CD14-positive monocyte (primary cell): ENCODE measurements around the gene PCDH1. TPM values are rescaled to one million over a fixed set of nuclear protein-coding genes. Genes with fewer than 3 reads are reported as not detected.
"Not testable (repeated sequence)": the region's sequence is repeated elsewhere in the genome, so short reads cannot be mapped to it uniquely, and the experiment has no call there.

Experiments used
- DNase-seq, 3 donors: peaks; one replicate each; pipeline ENCODE4 v3.0.0-alpha.2; 2011 to 2022
- H2AFZ ChIP-seq: 2 replicates; pipeline ENCODE4 v1.6.0; 2012; ENCODE audit warnings: mild to moderate bottlenecking, low read depth, low read length, inconsistent platforms; ENCODE audit not compliant: insufficient read depth, poor library complexity, severe bottlenecking
- H3K27ac ChIP-seq, 2 donors: 1 replicate in 1 of 2; 2 replicates in 1 of 2; pipeline ENCODE4 v1.5.1; 2012 to 2013; ENCODE audit warnings: low read length in 2 of 2, control low read depth in 1 of 2, inconsistent platforms in 1 of 2, low read depth in 1 of 2, mild to moderate bottlenecking in 1 of 2
- H3K27me3 ChIP-seq, 2 donors: one replicate each; pipeline versions ENCODE4 v1.6.0 to v1.6.1; 2011 to 2013; ENCODE audit warnings: low read length in 2 of 2; ENCODE audit not compliant: control insufficient read depth in 2 of 2, insufficient read depth in 2 of 2
- H3K36me3 ChIP-seq, 2 donors: replicated peaks in 1 of 2; 1 replicate in 1 of 2; 2 replicates in 1 of 2; pipeline versions ENCODE4 v1.5.1 to v1.6.1; 2012 to 2013; ENCODE audit warnings: low read length in 2 of 2, control low read depth in 1 of 2, inconsistent platforms in 1 of 2, mild to moderate bottlenecking in 1 of 2; ENCODE audit not compliant: insufficient read depth in 2 of 2, control insufficient read depth in 1 of 2
- H3K4me1 ChIP-seq, 2 donors: 1 replicate in 1 of 2; 2 replicates in 1 of 2; pipeline versions ENCODE4 v1.5.1 to v1.6.1; 2012 to 2013; ENCODE audit warnings: low read length in 2 of 2, control low read depth in 1 of 2, inconsistent platforms in 1 of 2, mild to moderate bottlenecking in 1 of 2, moderate library complexity in 1 of 2; ENCODE audit not compliant: insufficient read depth in 2 of 2, control insufficient read depth in 1 of 2
- H3K4me2 ChIP-seq: replicated peaks from 2 replicates; pipeline ENCODE3; 2012; ENCODE audit warnings: low read length, moderate library complexity, mild to moderate bottlenecking; ENCODE audit not compliant: poor library complexity, severe bottlenecking; ENCODE audit errors: extremely low read depth
- H3K4me3 ChIP-seq, 3 experiments: fragments of 200-600 bp in 1 of 3; sonication (generic) in 1 of 3; replicated peaks in 1 of 3; 1 replicate in 2 of 3; 2 replicates in 1 of 3; pipeline ENCODE4 v1.5.1; 2011 to 2013; ENCODE audit warnings: low read length in 3 of 3, mild to moderate bottlenecking in 3 of 3, control low read depth in 2 of 3, low read depth in 2 of 3, inconsistent platforms in 1 of 3, moderate library complexity in 1 of 3
- H3K79me2 ChIP-seq: 2 replicates; pipeline ENCODE4 v1.6.0; 2012; ENCODE audit warnings: mild to moderate bottlenecking, control low read depth, inconsistent platforms, low read length, moderate library complexity; ENCODE audit not compliant: insufficient read depth
- H3K9ac ChIP-seq: 2 replicates; pipeline ENCODE4 v1.6.0; 2017; ENCODE audit warnings: low read length, mild to moderate bottlenecking; ENCODE audit not compliant: insufficient read depth, poor library complexity, severe bottlenecking
- H3K9me3 ChIP-seq, 2 donors: replicated peaks in 1 of 2; 1 replicate in 1 of 2; 2 replicates in 1 of 2; pipeline versions ENCODE4 v1.5.1 to v1.6.1; 2012 to 2013; ENCODE audit warnings: low read length in 2 of 2, control low read depth in 1 of 2; ENCODE audit not compliant: control insufficient read depth in 1 of 2, insufficient read depth in 1 of 2
- H4K20me1 ChIP-seq: 2 replicates; pipeline ENCODE4 v1.6.0; 2012; ENCODE audit warnings: mild to moderate bottlenecking, low read length, control low read depth, moderate library complexity; ENCODE audit not compliant: insufficient read depth
- H3K27ac Mint-ChIP-seq, 7 donors: one replicate each; pipeline ENCODE4 v1.8.0; 2020; ENCODE audit warnings: mild to moderate bottlenecking in 7 of 7, mixed read lengths in 7 of 7, moderate library complexity in 6 of 7, inconsistent platforms in 2 of 7
- H3K27me3 Mint-ChIP-seq, 3 donors: one replicate each; pipeline ENCODE4 v1.8.0; 2021 to 2022; ENCODE audit warnings: low read depth in 3 of 3, mild to moderate bottlenecking in 3 of 3, mixed read lengths in 3 of 3, moderate library complexity in 3 of 3, inconsistent platforms in 1 of 3
- H3K36me3 Mint-ChIP-seq, 2 donors: one replicate each; pipeline ENCODE4 v1.8.0; 2020; ENCODE audit warnings: mixed read lengths in 2 of 2, inconsistent platforms in 1 of 2, mild to moderate bottlenecking in 1 of 2
- H3K4me1 Mint-ChIP-seq: one replicate; pipeline ENCODE4 v1.8.0; 2020; ENCODE audit warnings: mild to moderate bottlenecking, mixed read lengths
- H3K4me3 Mint-ChIP-seq, 2 donors: one replicate each; pipeline ENCODE4 v1.8.0; 2020; ENCODE audit warnings: mild to moderate bottlenecking in 2 of 2, mixed read lengths in 2 of 2, moderate library complexity in 1 of 2
- H3K9me3 Mint-ChIP-seq, 7 donors: one replicate each; pipeline ENCODE4 v1.8.0; 2020 to 2022; ENCODE audit warnings: mixed read lengths in 7 of 7, mild to moderate bottlenecking in 6 of 7, moderate library complexity in 6 of 7, inconsistent platforms in 2 of 7
- CTCF ChIP-seq: fragments of 200-600 bp; IDR thresholded peaks from one replicate; pipeline ENCODE4 v1.8.0; 2022; ENCODE audit warnings: antibody characterized with exemption, mild to moderate bottlenecking
- WGBS: methylation state at CpG from one replicate; pipeline ENCODE4 v1.1.5; 2013; ENCODE audit warnings: missing lambda C conversion rate; ENCODE audit not compliant: insufficient coverage; 5-methylcytosine and 5-hydroxymethylcytosine counted together
- intact Hi-C, 2 donors: fragments of 100-400 bp; cut with micrococcal nuclease; formaldehyde crosslinking; loops; one replicate each; pipeline versions ENCODE4 v1.15.0 to v1.15.1; 2023
- polyA plus RNA-seq, 3 donors: library from polyadenylated mRNA; depleted of rRNA in 1 of 3; unstranded in 2 of 3; stranded (reverse) in 1 of 3; fragments of 300-500 nt in 2 of 3; fragments of >200 nt in 1 of 3; fragmentation: Illumina TruSeq in 2 of 3; gene quantifications; 1 replicate in 2 of 3; 2 replicates in 1 of 3; pipeline ENCODE4 v1.2.3, GENCODE V29; 2012 to 2021

Gene PCDH1
- polyA plus RNA-seq, 3 donors, result not detected

- Histone ChIP-seq H3K9ac (no peak overlapping the region), H3K27ac (no peak overlapping the region), H4K20me1 (no peaks in the 10 kb centered on the region), H3K4me1 (no peaks in the 10 kb centered on the region), H3K79me2 (no peaks in the 10 kb centered on the region), H3K9me3 (no peaks in the 10 kb centered on the region), H3K27me3 (peaks cover 0 to 3% of the 10 kb centered on the region in 2 donors), H3K36me3 (no peaks in the 10 kb centered on the region), H3K4me2 (no peak overlapping the region), H3K4me3 (no peak overlapping the region), H2AFZ (no peak overlapping the region)
- WGBS, result 100% methylated on average over 1 of the region's 3 CpGs
- no peaks in the 10 kb centered on the region for H3K36me3 Mint-ChIP-seq
- H3K27me3 Mint-ChIP-seq, result peaks cover 12 to 25% (median 17%) of the 10 kb centered on the region in 3 donors
- peaks cover 0 to 5% (median 0%) of the 10 kb centered on the region in 7 donors for H3K9me3 Mint-ChIP-seq
- no peaks in the 10 kb centered on the region for H3K4me1 Mint-ChIP-seq
- no peak overlapping the region for H3K4me3 Mint-ChIP-seq
- no peak overlapping the region for H3K27ac Mint-ChIP-seq
- peak in 2 of 3 donors; percentile 5 to 6 for DNase-seq
- TF ChIP-seq CTCF, result no peak
- intact Hi-C loops, result no loop called here
Measured at GRCh38 chr5:141821430-141821925, 56.7 kb downstream of the PCDH1 start.

- DNase-seq, H3K4me1 ChIP-seq, H4K20me1 ChIP-seq, H3K4me3 Mint-ChIP-seq, H3K4me2 ChIP-seq, H2AFZ ChIP-seq, H3K9me3 ChIP-seq, intact Hi-C loops, H3K79me2 ChIP-seq, H3K27ac ChIP-seq, H3K36me3 ChIP-seq, H3K36me3 Mint-ChIP-seq, H3K4me1 Mint-ChIP-seq, H3K9ac ChIP-seq, H3K27me3 ChIP-seq, H3K4me3 ChIP-seq, H3K9me3 Mint-ChIP-seq: not testable (repeated sequence)
- 96% methylated on average over 9 of the region's 15 CpGs for WGBS
- peak overlapping the region in 1 of 7 donors; percentile 70 for H3K27ac Mint-ChIP-seq
- H3K27me3 Mint-ChIP-seq, result peaks cover 13 to 27% (median 20%) of the 10 kb centered on the region in 3 donors
Measured at GRCh38 chr5:141820686-141821085, 57.5 kb downstream of the PCDH1 start.
